ENCODE measurements around the gene MYO1G. TPM values are rescaled to one million over a fixed set of nuclear protein-coding genes. Genes with fewer than 3 reads are reported as not detected.

The MYO1G gene
- total RNA-seq, 2 donors from 2014 or later: 0.78 to 2.2 TPM

DNA sequence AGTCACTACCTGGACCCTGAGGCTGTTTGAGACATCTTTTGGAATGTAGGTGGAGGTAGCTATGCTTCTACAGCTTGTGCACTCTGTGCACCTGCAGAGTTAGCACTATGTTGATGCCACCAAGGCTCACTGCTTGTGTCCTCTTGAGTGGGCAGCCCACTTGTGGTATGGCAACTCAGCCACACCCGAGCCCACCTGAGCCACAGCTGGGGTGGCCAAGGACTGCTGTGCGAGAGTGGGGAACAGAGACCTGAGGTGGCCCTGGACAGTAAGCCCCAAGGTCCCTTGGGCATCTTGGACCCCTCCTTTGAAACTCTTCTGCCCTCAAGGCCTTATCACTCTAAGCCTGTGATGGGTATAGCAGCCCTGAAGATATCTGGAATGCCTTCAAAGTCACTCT is 25.7 kb downstream of the MYO1G start:
- TF ChIP-seq, protein P1, sequence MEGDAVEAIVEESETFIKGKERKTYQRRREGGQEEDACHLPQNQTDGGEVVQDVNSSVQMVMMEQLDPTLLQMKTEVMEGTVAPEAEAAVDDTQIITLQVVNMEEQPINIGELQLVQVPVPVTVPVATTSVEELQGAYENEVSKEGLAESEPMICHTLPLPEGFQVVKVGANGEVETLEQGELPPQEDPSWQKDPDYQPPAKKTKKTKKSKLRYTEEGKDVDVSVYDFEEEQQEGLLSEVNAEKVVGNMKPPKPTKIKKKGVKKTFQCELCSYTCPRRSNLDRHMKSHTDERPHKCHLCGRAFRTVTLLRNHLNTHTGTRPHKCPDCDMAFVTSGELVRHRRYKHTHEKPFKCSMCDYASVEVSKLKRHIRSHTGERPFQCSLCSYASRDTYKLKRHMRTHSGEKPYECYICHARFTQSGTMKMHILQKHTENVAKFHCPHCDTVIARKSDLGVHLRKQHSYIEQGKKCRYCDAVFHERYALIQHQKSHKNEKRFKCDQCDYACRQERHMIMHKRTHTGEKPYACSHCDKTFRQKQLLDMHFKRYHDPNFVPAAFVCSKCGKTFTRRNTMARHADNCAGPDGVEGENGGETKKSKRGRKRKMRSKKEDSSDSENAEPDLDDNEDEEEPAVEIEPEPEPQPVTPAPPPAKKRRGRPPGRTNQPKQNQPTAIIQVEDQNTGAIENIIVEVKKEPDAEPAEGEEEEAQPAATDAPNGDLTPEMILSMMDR (IDR thresholded peaks at IDR 0.05): no peak
- Histone ChIP-seq H3K27me3 (no peaks in the 10 kb centered on the region), H3K4me1 (no peaks in the 10 kb centered on the region), H3K4me3 (no peak overlapping the region), H3K36me3 (no peaks in the 10 kb centered on the region), H3K9me3 (no peaks in the 10 kb centered on the region), H3K27ac (no peak overlapping the region)
- DNase-seq (ENCODE audit: low spot score): no peak

DNA sequence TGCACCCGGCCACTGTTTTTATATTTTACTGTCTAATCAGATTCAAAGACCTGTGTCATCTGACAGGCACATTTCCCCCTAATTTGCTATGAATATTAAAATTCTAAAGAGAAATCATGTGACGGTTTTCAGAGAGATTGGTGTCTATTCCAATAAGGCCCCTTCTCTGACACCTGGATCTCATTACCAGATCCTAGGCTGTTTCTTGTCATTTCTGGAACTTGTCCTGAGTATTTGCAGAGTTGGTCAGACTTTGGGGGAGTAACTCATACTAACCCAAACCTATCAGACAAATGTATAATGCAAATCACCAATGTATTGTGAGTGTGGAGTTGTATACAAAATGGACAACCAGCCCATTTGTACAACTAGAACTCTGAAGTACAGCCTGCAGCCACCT is 29.5 kb downstream of the MYO1G start:
- no peak overlapping the region for H3K4me3 ChIP-seq
- no peaks in the 10 kb centered on the region for H3K27me3 ChIP-seq
- TF ChIP-seq, protein P1 (IDR thresholded peaks at IDR 0.05): no peak
- DNase-seq (ENCODE audit: low spot score): no peak
- H3K27ac ChIP-seq: no peak overlapping the region
- no peaks in the 10 kb centered on the region for H3K9me3 ChIP-seq
- no peaks in the 10 kb centered on the region for H3K36me3 ChIP-seq
- H3K4me1 ChIP-seq: no peaks in the 10 kb centered on the region

DNA sequence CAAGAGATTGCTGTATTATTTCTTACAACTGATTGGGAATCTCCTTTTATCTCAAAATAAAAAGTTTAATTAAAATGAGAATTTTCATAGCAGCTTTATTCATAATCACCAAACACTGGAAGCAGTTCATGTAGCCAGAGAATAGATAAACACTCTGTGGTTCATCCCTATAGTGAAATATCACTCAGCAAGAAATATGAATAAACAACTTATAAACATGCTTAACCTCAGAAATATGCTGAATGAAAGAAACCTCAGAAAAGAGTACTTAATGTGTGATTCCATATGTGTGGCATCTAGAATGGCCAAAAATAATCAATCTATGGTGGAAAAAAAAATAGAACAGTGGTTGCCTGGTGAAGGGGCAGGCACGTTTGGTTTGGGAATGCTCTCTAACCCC is 33.3 kb downstream of the MYO1G start:
- no peak for DNase-seq (ENCODE audit: low spot score)
- TF ChIP-seq, protein P1 (IDR thresholded peaks at IDR 0.05): no peak
- H3K27me3 ChIP-seq: no peaks in the 10 kb centered on the region
- no peak overlapping the region for H3K27ac ChIP-seq
- H3K4me3 ChIP-seq: no peak overlapping the region
- H3K9me3 ChIP-seq: no peaks in the 10 kb centered on the region
- no peaks in the 10 kb centered on the region for H3K36me3 ChIP-seq
- H3K4me1 ChIP-seq: no peaks in the 10 kb centered on the region

DNA sequence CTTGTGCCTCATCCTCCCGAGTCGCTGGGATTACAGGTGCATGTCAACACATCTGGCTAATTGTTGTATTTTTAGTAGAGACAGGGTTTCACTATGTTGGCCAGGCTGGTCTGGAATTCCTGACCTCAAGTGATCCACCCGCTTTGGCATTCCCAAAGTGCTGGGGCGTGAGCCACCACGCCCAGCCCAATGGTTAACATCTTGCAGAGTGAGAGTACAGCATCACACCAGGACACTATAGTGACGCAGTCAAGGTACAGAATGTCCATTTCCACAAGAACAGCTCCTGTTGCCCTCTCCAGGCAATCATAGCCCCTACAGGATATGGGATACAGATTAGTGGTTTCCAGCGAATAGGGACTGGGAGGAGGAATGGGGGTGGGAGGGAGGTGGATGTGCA is 34.0 kb downstream of the MYO1G start:
- no peak overlapping the region for H3K4me3 ChIP-seq
- H3K36me3 ChIP-seq: no peaks in the 10 kb centered on the region
- H3K27ac ChIP-seq: no peak overlapping the region
- TF ChIP-seq, protein P1 (IDR thresholded peaks at IDR 0.05): no peak
- no peaks in the 10 kb centered on the region for H3K4me1 ChIP-seq
- no peaks in the 10 kb centered on the region for H3K9me3 ChIP-seq
- H3K27me3 ChIP-seq: no peaks in the 10 kb centered on the region
- no peak for DNase-seq (ENCODE audit: low spot score)

DNA sequence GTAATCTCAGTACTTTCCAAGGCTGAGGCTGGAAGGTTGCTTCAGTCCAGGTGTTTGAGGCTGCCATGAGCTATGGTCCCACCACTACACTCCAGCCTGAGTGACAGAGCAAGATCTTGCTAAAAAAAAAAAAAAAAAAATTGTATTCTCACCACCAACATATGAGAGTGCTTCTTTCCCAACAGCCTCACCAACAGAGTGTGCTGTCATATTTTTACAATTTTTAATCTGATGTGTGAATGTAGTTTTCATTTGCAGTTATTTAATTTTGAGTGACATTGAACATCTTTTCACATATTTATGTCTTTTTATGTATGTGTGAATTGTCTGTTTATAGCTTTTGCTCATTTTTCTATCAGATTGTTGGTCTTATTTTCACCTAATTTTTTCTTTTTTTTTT is 35.2 kb downstream of the MYO1G start:
- H3K4me1 ChIP-seq: no peaks in the 10 kb centered on the region
- no peak overlapping the region for H3K27ac ChIP-seq
- DNase-seq (ENCODE audit: low spot score): no peak
- no peaks in the 10 kb centered on the region for H3K36me3 ChIP-seq
- no peaks in the 10 kb centered on the region for H3K9me3 ChIP-seq
- no peaks in the 10 kb centered on the region for H3K27me3 ChIP-seq
- TF ChIP-seq, protein P1 (IDR thresholded peaks at IDR 0.05): no peak
- H3K4me3 ChIP-seq: no peak overlapping the region

DNA sequence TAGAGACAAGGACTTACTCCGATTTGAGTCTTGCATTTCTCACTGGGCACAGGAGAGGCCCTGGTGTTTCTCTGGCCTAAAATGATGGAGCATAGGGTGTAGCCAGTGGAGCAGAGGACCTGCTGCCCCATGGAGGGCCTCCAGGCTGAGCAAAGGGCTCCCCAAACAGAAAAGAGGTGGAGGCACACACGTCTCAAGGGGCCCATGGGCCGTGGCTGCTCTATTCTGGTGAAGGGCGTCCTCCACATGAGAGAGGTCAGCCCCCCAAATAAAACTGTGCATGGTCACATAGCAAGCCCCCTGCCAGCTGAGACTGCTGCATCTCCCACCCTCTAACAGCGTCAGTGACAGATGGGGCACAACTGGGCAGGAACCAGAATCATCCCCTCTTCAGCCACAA is 41.4 kb downstream of the MYO1G start:
- Histone ChIP-seq H3K4me3 (no peak overlapping the region), H3K27ac (no peak overlapping the region), H3K36me3 (no peaks in the 10 kb centered on the region), H3K9me3 (no peaks in the 10 kb centered on the region), H3K27me3 (no peaks in the 10 kb centered on the region), H3K4me1 (no peaks in the 10 kb centered on the region)
- DNase-seq (ENCODE audit: low spot score): no peak
- TF ChIP-seq, protein P1 (IDR thresholded peaks at IDR 0.05): no peak

Measured in right atrium auricular region (tissue), 2 donors.